NCI-H774 (cell line): ENCODE data around the gene PPM1D.
"Not testable (repeated sequence)": the region's sequence is repeated elsewhere in the genome, so short reads cannot be mapped to it uniquely, and the experiment has no call there.

Experiments used
- DNase-seq: peaks from one replicate; lab custom pipeline; 2025; lab: John Stamatoyannopoulos, UW

Gene PPM1D

GRCh38 chr17:60622961-60623360 lies 23.0 kb downstream of the PPM1D start:
- DNase-seq: no peak

- DNase-seq: no peak
Measured at GRCh38 chr17:60623415-60623814, 23.4 kb downstream of the PPM1D start.

GRCh38 chr17:60627124-60627523 lies 27.1 kb downstream of the PPM1D start:
- peak; percentile 46 for DNase-seq

GRCh38 chr17:60628252-60628889 lies 28.4 kb downstream of the PPM1D start:
- DNase-seq: no peak

GRCh38 chr17:60629120-60629519 lies 29.1 kb downstream of the PPM1D start:
- DNase-seq: no peak

GRCh38 chr17:60630352-60630751 lies 30.4 kb downstream of the PPM1D start:
- no peak for DNase-seq

GRCh38 chr17:60631119-60631518 lies 31.1 kb downstream of the PPM1D start:
- DNase-seq: no peak

- DNase-seq: no peak
Measured at GRCh38 chr17:60637683-60638082, 37.7 kb downstream of the PPM1D start.

- DNase-seq: no peak
Measured at GRCh38 chr17:60639019-60639330, 39.0 kb downstream of the PPM1D start.

- DNase-seq: no peak
Measured at GRCh38 chr17:60640503-60640902, 40.5 kb downstream of the PPM1D start.

- no peak for DNase-seq
Measured at GRCh38 chr17:60641126-60641525, 41.1 kb downstream of the PPM1D start.

- DNase-seq: peak; percentile 70
Measured at GRCh38 chr17:60641810-60642220, 41.8 kb downstream of the PPM1D start.

GRCh38 chr17:60645918-60646523 lies 46.0 kb downstream of the PPM1D start:
- peak; percentile 36 for DNase-seq

GRCh38 chr17:60646701-60647100 lies 46.7 kb downstream of the PPM1D start:
- no peak for DNase-seq

GRCh38 chr17:60647705-60648104 lies 47.7 kb downstream of the PPM1D start:
- DNase-seq: no peak

GRCh38 chr17:60652454-60653247 lies 52.7 kb downstream of the PPM1D start:
- DNase-seq: no peak

- DNase-seq: no peak
Measured at GRCh38 chr17:60653569-60653968, 53.6 kb downstream of the PPM1D start.

GRCh38 chr17:60656499-60656898 lies 56.5 kb downstream of the PPM1D start:
- no peak for DNase-seq

GRCh38 chr17:60659156-60659555 lies 59.2 kb downstream of the PPM1D start:
- DNase-seq: no peak

- no peak for DNase-seq
Measured at GRCh38 chr17:60661489-60661888, 61.5 kb downstream of the PPM1D start.

- no peak for DNase-seq
Measured at GRCh38 chr17:60664022-60664421, 64.0 kb downstream of the PPM1D start.

GRCh38 chr17:60665602-60666001 lies 65.6 kb downstream of the PPM1D start:
- DNase-seq: no peak

GRCh38 chr17:60668741-60669140 lies 68.7 kb downstream of the PPM1D start:
- not testable (repeated sequence) for DNase-seq
